Lung (tissue), 12 donors: ENCODE results near the gene PHKB. TPM values are rescaled to one million over a fixed set of nuclear protein-coding genes. Genes with fewer than 3 reads are reported as not detected.
A peak's percentile ranks its signal among the peaks of the same experiment; 100 is the strongest.

Source experiments
- ATAC-seq: fragments of 200-7000 bp; cut with Tn5 transposase; one replicate; pipeline ENCODE4 v1.9.1; 2020; ENCODE audit warnings: moderate number of reproducible peaks; ENCODE audit not compliant: insufficient read depth, low FRiP score
- DNase-seq, 3 donors: peaks; one replicate each; pipeline ENCODE4 v3.0.0-alpha.2; 2013 to 2017
- H3K27ac ChIP-seq, 2 donors: one replicate each; pipeline ENCODE4 v1.5.1; 2013; ENCODE audit warnings: mild to moderate bottlenecking in 2 of 2, moderate library complexity in 2 of 2, control low read depth in 1 of 2, inconsistent platforms in 1 of 2, low read depth in 1 of 2, low read length in 1 of 2
- H3K27me3 ChIP-seq, 3 donors: one replicate each; pipeline ENCODE4 v1.5.1; 2013; ENCODE audit warnings: low read length in 2 of 3; ENCODE audit not compliant: control insufficient read depth in 3 of 3, insufficient read depth in 3 of 3
- H3K36me3 ChIP-seq, 4 donors: one replicate each; pipeline ENCODE4 v1.5.1; 2013; ENCODE audit warnings: low read length in 4 of 4, mild to moderate bottlenecking in 1 of 4, moderate library complexity in 1 of 4; ENCODE audit not compliant: control insufficient read depth in 4 of 4, insufficient read depth in 4 of 4
- H3K4me1 ChIP-seq, 5 donors: one replicate each; pipeline ENCODE4 v1.5.1; 2013; ENCODE audit warnings: low read length in 5 of 5, mild to moderate bottlenecking in 2 of 5, moderate library complexity in 1 of 5; ENCODE audit not compliant: control insufficient read depth in 5 of 5, insufficient read depth in 5 of 5
- H3K4me3 ChIP-seq: one replicate; pipeline ENCODE4 v1.5.1; 2013; ENCODE audit warnings: mild to moderate bottlenecking, control low read depth, moderate library complexity
- H3K9ac ChIP-seq, 2 donors: one replicate each; pipeline ENCODE4 v1.5.1; 2013; ENCODE audit warnings: low read length in 2 of 2, control low read depth in 1 of 2; ENCODE audit not compliant: insufficient read depth in 1 of 2
- H3K9me3 ChIP-seq, 4 donors: one replicate each; pipeline ENCODE4 v1.5.1; 2013; ENCODE audit warnings: low read length in 3 of 4, mild to moderate bottlenecking in 1 of 4, moderate library complexity in 1 of 4; ENCODE audit not compliant: control insufficient read depth in 4 of 4, insufficient read depth in 3 of 4
- WGBS, 2 donors: extraction: QIAGEN DNeasy Blood & Tissue Kit; methylation state at CpG; one replicate each; pipeline ENCODE4 v1.1.7; 2013; 5-methylcytosine and 5-hydroxymethylcytosine counted together
- polyA plus RNA-seq, 2 donors: library from polyadenylated mRNA; stranded (reverse); fragments of 200-250 nt; gene quantifications; one replicate each; pipeline ENCODE4 v1.2.1, GENCODE V29; 2013
- total RNA-seq, 2 donors: library from RNA; depleted of rRNA in 1 of 2; stranded (reverse); fragments of >200 nt in 1 of 2; gene quantifications; one replicate each; pipeline ENCODE4 v1.2.1, GENCODE V29; 2014 to 2021
- TF ChIP-seq, protein P1 (sequence below): IDR thresholded peaks from 2 replicates; pipeline ENCODE4 v1.5.1; 2012; ENCODE audit warnings: mild to moderate bottlenecking; ENCODE audit errors: control extremely low read depth, extremely low read depth
- donor health status: control.
- donor health status: control.
- donor health status: Bipolar disorder and iron deficiency.
- donor health status: healthy.
- donor health status: DM: yes; HTN: yes; CAD: no.

Gene PHKB
- total and polyA plus RNA-seq, 4 donors: 21.2 to 134 (median 49.6) TPM

- no peak for DNase-seq
- Histone ChIP-seq H3K4me3 (no peak overlapping the region), H3K27me3 (no peaks in the 10 kb centered on the region), H3K9me3 (no peaks in the 10 kb centered on the region), H3K4me1 (no peaks in the 10 kb centered on the region), H3K27ac (no peak overlapping the region), H3K36me3 (peaks cover 9 to 14% (median 11%) of the 10 kb centered on the region in 4 donors), H3K9ac (no peak overlapping the region)
- TF ChIP-seq, protein P1, sequence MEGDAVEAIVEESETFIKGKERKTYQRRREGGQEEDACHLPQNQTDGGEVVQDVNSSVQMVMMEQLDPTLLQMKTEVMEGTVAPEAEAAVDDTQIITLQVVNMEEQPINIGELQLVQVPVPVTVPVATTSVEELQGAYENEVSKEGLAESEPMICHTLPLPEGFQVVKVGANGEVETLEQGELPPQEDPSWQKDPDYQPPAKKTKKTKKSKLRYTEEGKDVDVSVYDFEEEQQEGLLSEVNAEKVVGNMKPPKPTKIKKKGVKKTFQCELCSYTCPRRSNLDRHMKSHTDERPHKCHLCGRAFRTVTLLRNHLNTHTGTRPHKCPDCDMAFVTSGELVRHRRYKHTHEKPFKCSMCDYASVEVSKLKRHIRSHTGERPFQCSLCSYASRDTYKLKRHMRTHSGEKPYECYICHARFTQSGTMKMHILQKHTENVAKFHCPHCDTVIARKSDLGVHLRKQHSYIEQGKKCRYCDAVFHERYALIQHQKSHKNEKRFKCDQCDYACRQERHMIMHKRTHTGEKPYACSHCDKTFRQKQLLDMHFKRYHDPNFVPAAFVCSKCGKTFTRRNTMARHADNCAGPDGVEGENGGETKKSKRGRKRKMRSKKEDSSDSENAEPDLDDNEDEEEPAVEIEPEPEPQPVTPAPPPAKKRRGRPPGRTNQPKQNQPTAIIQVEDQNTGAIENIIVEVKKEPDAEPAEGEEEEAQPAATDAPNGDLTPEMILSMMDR: no peak
- no peak for ATAC-seq
- WGBS, 2 donors: 95 to 99% methylated on average over 3 of the region's 3 CpGs
Measured at GRCh38 chr16:47657032-47657431, 195.9 kb downstream of the PHKB start.

DNA sequence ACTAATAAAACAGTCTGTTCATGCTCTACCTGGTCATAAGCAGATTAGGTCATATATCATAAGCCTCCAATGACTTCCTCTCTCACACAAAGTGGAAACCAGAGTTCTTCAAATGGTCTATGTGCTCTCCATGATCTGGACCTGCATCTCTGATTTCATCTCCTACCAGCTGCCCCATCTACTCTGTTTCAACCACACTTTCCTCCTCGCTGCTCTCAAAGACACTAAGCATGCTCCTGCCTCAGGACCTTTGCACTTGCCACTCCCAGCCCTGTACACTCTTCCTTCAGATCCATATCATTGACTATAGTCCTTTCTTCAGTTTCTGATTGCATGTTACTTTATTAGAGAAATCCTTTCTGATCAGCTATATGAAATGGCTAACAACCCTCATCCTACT, 196.8 kb downstream of the PHKB start:
- peaks cover 10 to 14% (median 12%) of the 10 kb centered on the region in 4 donors for H3K36me3 ChIP-seq

GRCh38 chr16:47660540-47660939, 199.4 kb downstream of the PHKB start:
- no peaks in the 10 kb centered on the region for H3K9me3 ChIP-seq
- no peak for DNase-seq
- no peak for ATAC-seq
- H3K27ac ChIP-seq: no peak overlapping the region
- H3K4me3 ChIP-seq: no peak overlapping the region
- peaks cover 5 to 14% (median 12%) of the 10 kb centered on the region in 4 donors for H3K36me3 ChIP-seq
- no peaks in the 10 kb centered on the region for H3K27me3 ChIP-seq
- peaks cover 0 to 5% (median 0%) of the 10 kb centered on the region in 5 donors for H3K4me1 ChIP-seq
- WGBS, 2 donors: 95 to 96% methylated on average over 4 of the region's 4 CpGs
- H3K9ac ChIP-seq: no peak overlapping the region
- TF ChIP-seq, protein P1: no peak

More for the DNA sequence above, 196.8 kb downstream of the PHKB start:
- no peaks in the 10 kb centered on the region for H3K9me3 ChIP-seq
- H3K27ac ChIP-seq: no peak overlapping the region
- ATAC-seq (no peak), DNase-seq (no peak)
- no peak overlapping the region for H3K9ac ChIP-seq
- H3K4me1 ChIP-seq: no peaks in the 10 kb centered on the region
- no peaks in the 10 kb centered on the region for H3K27me3 ChIP-seq
- no peak overlapping the region for H3K4me3 ChIP-seq
- WGBS, 2 donors: 96 to 99% methylated on average over 1 of the region's 1 CpG
- TF ChIP-seq, protein P1: no peak

- Histone ChIP-seq H3K9me3 (no peaks in the 10 kb centered on the region), H3K4me3 (no peak overlapping the region), H3K4me1 (peaks cover 0 to 5% (median 0%) of the 10 kb centered on the region in 5 donors), H3K27ac (no peak overlapping the region), H3K36me3 (peaks cover 2 to 22% (median 10%) of the 10 kb centered on the region in 4 donors), H3K27me3 (no peaks in the 10 kb centered on the region), H3K9ac (no peak overlapping the region)
- WGBS, 2 donors: 69 to 85% methylated on average over 4 of the region's 4 CpGs
- DNase-seq (peak in 1 of 3 donors; percentile 3), ATAC-seq (no peak)
- TF ChIP-seq, protein P1: no peak
Measured at GRCh38 chr16:47664653-47665325, 203.7 kb downstream of the PHKB start.
